GM12878 (cell line): ENCODE results near the gene UQCR11. TPM values are rescaled to one million over a fixed set of nuclear protein-coding genes. Genes with fewer than 3 reads are reported as not detected.

Experiments
- CEBPB ChIP-seq, 2 experiments: fragments of 150-350 bp in 1 of 2; IDR thresholded peaks; 2 replicates each; pipeline ENCODE4 v1.6.1; 2012 to 2014; ENCODE audit warnings: low read depth in 2 of 2, low read length in 2 of 2, borderline replicate concordance in 1 of 2, inconsistent platforms in 1 of 2
- CHD2 ChIP-seq: IDR thresholded peaks from 2 replicates; pipeline ENCODE4 v1.6.1; 2011; ENCODE audit warnings: low read depth, low read length, improper control_type of control experiment, borderline replicate concordance
- CHD4 ChIP-seq: fragments of 200-600 bp; sonication (generic); IDR thresholded peaks from 2 replicates; pipeline ENCODE4 v1.6.1; 2016; ENCODE audit warnings: mild to moderate bottlenecking
- DPF2 ChIP-seq: fragments of 450-650 bp; IDR thresholded peaks from 2 replicates; pipeline ENCODE4 v1.6.1; 2017; ENCODE audit warnings: mild to moderate bottlenecking
- FOS ChIP-seq: IDR thresholded peaks from 3 replicates; pipeline ENCODE4 v1.6.1; 2011; ENCODE audit warnings: borderline replicate concordance; ENCODE audit not compliant: insufficient read length; ENCODE audit errors: extremely low read depth
- FOXK2 ChIP-seq: fragments of 450-650 bp; IDR thresholded peaks from 2 replicates; pipeline ENCODE4 v1.6.1; 2017; ENCODE audit warnings: mild to moderate bottlenecking, moderate library complexity
- IKZF1 ChIP-seq: fragments of 450-650 bp; conservative IDR thresholded peaks from 2 replicates; pipeline ENCODE4 v1.6.1; 2017; ENCODE audit warnings: antibody characterized with exemption, mild to moderate bottlenecking
- MTA2 ChIP-seq: fragments of 450-650 bp; IDR thresholded peaks from 2 replicates; pipeline ENCODE4 v1.6.1; 2016; ENCODE audit warnings: low read depth, mild to moderate bottlenecking, moderate library complexity
- NFYB ChIP-seq: IDR thresholded peaks from 2 replicates; pipeline ENCODE4 v1.6.1; 2011; ENCODE audit warnings: low read depth, mild to moderate bottlenecking, low read length, improper control_type of control experiment, moderate library complexity; ENCODE audit not compliant: insufficient read depth
- SREBF1 ChIP-seq: IDR thresholded peaks from 2 replicates; pipeline ENCODE4 v1.6.1; 2012; ENCODE audit warnings: mild to moderate bottlenecking, low read length
- ZNF217 ChIP-seq: fragments of 450-650 bp; IDR thresholded peaks from 2 replicates; pipeline ENCODE4 v1.6.1; 2017; ENCODE audit warnings: antibody characterized with exemption, mild to moderate bottlenecking
- polyA plus RNA-seq, 11 experiments: library from polyadenylated mRNA; depleted of rRNA in 4 of 11; unstranded in 6 of 11; stranded (reverse) in 5 of 11; fragments of >200 nt; fragmentation: Nextera tagmentation in 4 of 11; fragmentation: Illumina TruSeq in 1 of 11; extraction: Ambion mirVana in 4 of 11; extraction: Trizol in 1 of 11; gene quantifications; 1 replicate in 1 of 11; 2 replicates in 10 of 11; pipeline versions ENCODE4 v1.2.1 to v1.2.3, GENCODE V29; 2011 to 2016; ENCODE audit warnings: inconsistent platforms in 2 of 11, missing spikeins in 2 of 11, low read depth in 1 of 11
- total RNA-seq, 4 experiments: library from RNA; depleted of rRNA in 3 of 4; stranded (reverse); fragments of >200 nt in 3 of 4; fragmentation: Illumina TruSeq in 1 of 4; extraction: Trizol in 1 of 4; gene quantifications; 2 replicates each; pipeline versions ENCODE4 v1.2.1 to v1.2.3, GENCODE V29; 2013 to 2021
- TF ChIP-seq, protein P1 (sequence below): fragments of 450-650 bp; IDR thresholded peaks from 2 replicates; pipeline ENCODE4 v1.6.1; 2018; ENCODE audit warnings: borderline replicate concordance, mild to moderate bottlenecking; ENCODE audit not compliant: partially characterized antibody
- TF ChIP-seq, protein P2 (sequence below): fragments of 450-650 bp; IDR thresholded peaks from 2 replicates; pipeline ENCODE4 v1.6.1; 2017; ENCODE audit warnings: low read depth, mild to moderate bottlenecking, moderate library complexity
- TF ChIP-seq, protein P3 (sequence below): IDR thresholded peaks from 2 replicates; pipeline ENCODE4 v1.6.1; 2012; ENCODE audit warnings: low read depth, low read length, improper control_type of control experiment
- TF ChIP-seq, protein P4 (sequence below): fragments of 450-650 bp; IDR thresholded peaks from 2 replicates; pipeline ENCODE4 v1.6.1; 2016; ENCODE audit warnings: mild to moderate bottlenecking, moderate library complexity, borderline replicate concordance
- TF ChIP-seq, protein P5 (sequence below): fragments of 450-650 bp; IDR thresholded peaks from 2 replicates; pipeline ENCODE4 v1.6.1; 2017; ENCODE audit warnings: antibody characterized with exemption, mild to moderate bottlenecking, moderate library complexity

UQCR11 gene
- total and polyA plus RNA-seq, 10 of the 15 experiments (the other 5 are each of a cell fraction or from before 2014, with no cell fraction given) = 28.6 to 586 (median 193) TPM

DNA sequence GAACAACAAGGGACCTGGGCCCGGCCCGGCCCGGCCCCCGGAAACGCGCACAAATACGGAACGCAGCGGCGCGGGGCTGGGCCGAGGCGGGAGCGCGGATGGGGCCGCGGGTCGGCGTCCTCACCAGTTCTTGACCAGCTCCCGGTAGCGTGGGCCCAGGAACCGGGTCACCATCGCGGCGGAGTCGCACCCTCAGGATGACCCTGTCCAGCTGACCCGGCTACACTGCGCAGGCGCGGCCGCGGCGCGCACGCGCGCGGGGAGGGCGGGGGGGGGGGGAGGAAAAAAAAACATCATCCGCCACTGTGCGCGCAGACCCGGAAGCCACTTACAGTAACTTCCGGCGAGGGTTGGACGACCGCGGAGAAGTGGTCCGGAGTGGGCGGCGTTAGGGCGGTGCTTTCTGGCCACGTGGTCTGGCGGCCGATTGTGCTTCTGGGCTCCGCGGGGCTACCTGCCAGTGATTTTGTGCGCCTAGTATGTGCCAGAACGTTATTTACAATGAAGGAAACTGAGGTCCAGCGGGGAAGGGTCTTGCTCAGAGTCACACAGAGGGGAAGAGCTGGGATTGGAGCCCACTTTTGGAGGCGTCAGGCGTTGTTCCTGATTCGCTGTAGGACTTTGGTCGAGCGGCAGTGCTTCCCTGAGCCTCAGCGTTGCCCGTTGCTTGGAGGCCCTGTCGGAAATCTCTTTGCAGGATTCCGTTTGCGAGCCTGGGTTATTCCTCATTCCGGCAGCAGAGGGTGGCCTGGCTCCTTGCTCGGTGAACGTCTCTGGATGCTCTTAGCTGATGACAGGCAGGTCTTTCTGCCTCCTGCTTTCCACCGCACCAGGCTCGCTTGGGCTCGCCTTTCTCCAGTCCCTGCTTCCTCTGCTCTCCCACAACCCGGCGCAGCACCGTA lies at the start of gene UQCR11 (continued):
- TF ChIP-seq, protein P1, sequence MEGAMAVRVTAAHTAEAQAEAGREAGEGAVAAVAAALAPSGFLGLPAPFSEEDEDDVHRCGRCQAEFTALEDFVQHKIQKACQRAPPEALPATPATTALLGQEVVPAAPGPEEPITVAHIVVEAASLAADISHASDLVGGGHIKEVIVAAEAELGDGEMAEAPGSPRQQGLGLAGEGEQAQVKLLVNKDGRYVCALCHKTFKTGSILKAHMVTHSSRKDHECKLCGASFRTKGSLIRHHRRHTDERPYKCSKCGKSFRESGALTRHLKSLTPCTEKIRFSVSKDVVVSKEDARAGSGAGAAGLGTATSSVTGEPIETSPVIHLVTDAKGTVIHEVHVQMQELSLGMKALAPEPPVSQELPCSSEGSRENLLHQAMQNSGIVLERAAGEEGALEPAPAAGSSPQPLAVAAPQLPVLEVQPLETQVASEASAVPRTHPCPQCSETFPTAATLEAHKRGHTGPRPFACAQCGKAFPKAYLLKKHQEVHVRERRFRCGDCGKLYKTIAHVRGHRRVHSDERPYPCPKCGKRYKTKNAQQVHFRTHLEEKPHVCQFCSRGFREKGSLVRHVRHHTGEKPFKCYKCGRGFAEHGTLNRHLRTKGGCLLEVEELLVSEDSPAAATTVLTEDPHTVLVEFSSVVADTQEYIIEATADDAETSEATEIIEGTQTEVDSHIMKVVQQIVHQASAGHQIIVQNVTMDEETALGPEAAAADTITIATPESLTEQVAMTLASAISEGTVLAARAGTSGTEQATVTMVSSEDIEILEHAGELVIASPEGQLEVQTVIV = no peak
- TF ChIP-seq SREBF1 (no peak), MTA2 (no peak), CHD4 (no peak), IKZF1 (peak; percentile 44), NFYB (peak; percentile 57; the same call in 1 of the 2 replicates), DPF2 (0 out of 2 replicates have a peak, but pooled peaks have one; percentile 9), ZNF217 (no peak), FOS (no peak), CEBPB (IDR thresholded peaks at IDR 0.05; ENCODE audit: borderline replicate concordance in 1 of 2, low read depth in 2 of 2, low read length in 2 of 2) (no peak), FOXK2 (no peak), CHD2 (no peak)
- TF ChIP-seq, protein P2, sequence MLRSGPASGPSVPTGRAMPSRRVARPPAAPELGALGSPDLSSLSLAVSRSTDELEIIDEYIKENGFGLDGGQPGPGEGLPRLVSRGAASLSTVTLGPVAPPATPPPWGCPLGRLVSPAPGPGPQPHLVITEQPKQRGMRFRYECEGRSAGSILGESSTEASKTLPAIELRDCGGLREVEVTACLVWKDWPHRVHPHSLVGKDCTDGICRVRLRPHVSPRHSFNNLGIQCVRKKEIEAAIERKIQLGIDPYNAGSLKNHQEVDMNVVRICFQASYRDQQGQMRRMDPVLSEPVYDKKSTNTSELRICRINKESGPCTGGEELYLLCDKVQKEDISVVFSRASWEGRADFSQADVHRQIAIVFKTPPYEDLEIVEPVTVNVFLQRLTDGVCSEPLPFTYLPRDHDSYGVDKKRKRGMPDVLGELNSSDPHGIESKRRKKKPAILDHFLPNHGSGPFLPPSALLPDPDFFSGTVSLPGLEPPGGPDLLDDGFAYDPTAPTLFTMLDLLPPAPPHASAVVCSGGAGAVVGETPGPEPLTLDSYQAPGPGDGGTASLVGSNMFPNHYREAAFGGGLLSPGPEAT = peak; percentile 63; the same call in 1 of the 2 replicates
- TF ChIP-seq, protein P3, sequence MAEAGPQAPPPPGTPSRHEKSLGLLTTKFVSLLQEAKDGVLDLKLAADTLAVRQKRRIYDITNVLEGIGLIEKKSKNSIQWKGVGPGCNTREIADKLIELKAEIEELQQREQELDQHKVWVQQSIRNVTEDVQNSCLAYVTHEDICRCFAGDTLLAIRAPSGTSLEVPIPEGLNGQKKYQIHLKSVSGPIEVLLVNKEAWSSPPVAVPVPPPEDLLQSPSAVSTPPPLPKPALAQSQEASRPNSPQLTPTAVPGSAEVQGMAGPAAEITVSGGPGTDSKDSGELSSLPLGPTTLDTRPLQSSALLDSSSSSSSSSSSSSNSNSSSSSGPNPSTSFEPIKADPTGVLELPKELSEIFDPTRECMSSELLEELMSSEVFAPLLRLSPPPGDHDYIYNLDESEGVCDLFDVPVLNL = peak; percentile 64; the same call in 1 of the 2 replicates
- TF ChIP-seq, protein P4, sequence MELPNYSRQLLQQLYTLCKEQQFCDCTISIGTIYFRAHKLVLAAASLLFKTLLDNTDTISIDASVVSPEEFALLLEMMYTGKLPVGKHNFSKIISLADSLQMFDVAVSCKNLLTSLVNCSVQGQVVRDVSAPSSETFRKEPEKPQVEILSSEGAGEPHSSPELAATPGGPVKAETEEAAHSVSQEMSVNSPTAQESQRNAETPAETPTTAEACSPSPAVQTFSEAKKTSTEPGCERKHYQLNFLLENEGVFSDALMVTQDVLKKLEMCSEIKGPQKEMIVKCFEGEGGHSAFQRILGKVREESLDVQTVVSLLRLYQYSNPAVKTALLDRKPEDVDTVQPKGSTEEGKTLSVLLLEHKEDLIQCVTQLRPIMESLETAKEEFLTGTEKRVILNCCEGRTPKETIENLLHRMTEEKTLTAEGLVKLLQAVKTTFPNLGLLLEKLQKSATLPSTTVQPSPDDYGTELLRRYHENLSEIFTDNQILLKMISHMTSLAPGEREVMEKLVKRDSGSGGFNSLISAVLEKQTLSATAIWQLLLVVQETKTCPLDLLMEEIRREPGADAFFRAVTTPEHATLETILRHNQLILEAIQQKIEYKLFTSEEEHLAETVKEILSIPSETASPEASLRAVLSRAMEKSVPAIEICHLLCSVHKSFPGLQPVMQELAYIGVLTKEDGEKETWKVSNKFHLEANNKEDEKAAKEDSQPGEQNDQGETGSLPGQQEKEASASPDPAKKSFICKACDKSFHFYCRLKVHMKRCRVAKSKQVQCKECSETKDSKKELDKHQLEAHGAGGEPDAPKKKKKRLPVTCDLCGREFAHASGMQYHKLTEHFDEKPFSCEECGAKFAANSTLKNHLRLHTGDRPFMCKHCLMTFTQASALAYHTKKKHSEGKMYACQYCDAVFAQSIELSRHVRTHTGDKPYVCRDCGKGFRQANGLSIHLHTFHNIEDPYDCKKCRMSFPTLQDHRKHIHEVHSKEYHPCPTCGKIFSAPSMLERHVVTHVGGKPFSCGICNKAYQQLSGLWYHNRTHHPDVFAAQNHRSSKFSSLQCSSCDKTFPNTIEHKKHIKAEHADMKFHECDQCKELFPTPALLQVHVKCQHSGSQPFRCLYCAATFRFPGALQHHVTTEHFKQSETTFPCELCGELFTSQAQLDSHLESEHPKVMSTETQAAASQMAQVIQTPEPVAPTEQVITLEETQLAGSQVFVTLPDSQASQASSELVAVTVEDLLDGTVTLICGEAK = 0 out of 2 replicates have a peak, but pooled peaks have one; percentile 63
- TF ChIP-seq, protein P5, sequence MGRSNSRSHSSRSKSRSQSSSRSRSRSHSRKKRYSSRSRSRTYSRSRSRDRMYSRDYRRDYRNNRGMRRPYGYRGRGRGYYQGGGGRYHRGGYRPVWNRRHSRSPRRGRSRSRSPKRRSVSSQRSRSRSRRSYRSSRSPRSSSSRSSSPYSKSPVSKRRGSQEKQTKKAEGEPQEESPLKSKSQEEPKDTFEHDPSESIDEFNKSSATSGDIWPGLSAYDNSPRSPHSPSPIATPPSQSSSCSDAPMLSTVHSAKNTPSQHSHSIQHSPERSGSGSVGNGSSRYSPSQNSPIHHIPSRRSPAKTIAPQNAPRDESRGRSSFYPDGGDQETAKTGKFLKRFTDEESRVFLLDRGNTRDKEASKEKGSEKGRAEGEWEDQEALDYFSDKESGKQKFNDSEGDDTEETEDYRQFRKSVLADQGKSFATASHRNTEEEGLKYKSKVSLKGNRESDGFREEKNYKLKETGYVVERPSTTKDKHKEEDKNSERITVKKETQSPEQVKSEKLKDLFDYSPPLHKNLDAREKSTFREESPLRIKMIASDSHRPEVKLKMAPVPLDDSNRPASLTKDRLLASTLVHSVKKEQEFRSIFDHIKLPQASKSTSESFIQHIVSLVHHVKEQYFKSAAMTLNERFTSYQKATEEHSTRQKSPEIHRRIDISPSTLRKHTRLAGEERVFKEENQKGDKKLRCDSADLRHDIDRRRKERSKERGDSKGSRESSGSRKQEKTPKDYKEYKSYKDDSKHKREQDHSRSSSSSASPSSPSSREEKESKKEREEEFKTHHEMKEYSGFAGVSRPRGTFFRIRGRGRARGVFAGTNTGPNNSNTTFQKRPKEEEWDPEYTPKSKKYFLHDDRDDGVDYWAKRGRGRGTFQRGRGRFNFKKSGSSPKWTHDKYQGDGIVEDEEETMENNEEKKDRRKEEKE = no peak
